GM21619 (cell line): ENCODE measurements around the gene DBH.
"Not testable (repeated sequence)": the region's sequence is repeated elsewhere in the genome, so short reads cannot be mapped to it uniquely, and the experiment has no call there.

ENCODE experiments used
- ATAC-seq: cut with Tn5 transposase; IDR thresholded peaks from one replicate; pipeline ENCODE4 v1.9.1; 2021; ENCODE audit not compliant: unreplicated experiment

DBH gene

GRCh38 chr9:133664173-133665050 lies 28.2 kb downstream of the DBH start:
- no peak for ATAC-seq

GRCh38 chr9:133665096-133665495 lies 28.9 kb downstream of the DBH start:
- no peak for ATAC-seq

GRCh38 chr9:133665535-133665934 lies 29.4 kb downstream of the DBH start:
- ATAC-seq = no peak

- no peak for ATAC-seq
Observed at GRCh38 chr9:133666387-133666786, 30.2 kb downstream of the DBH start.

- ATAC-seq = no peak
Observed at GRCh38 chr9:133666845-133667244, 30.7 kb downstream of the DBH start.

GRCh38 chr9:133667759-133668450 lies 31.7 kb downstream of the DBH start:
- ATAC-seq = no peak

GRCh38 chr9:133669182-133669801 lies 33.1 kb downstream of the DBH start:
- ATAC-seq = no peak

GRCh38 chr9:133670466-133670865 lies 34.3 kb downstream of the DBH start:
- ATAC-seq = no peak

GRCh38 chr9:133671371-133671770 lies 35.2 kb downstream of the DBH start:
- no peak for ATAC-seq

- ATAC-seq = no peak
Observed at GRCh38 chr9:133672503-133673257, 36.5 kb downstream of the DBH start.

- ATAC-seq = no peak
Observed at GRCh38 chr9:133673258-133673655, 37.1 kb downstream of the DBH start.

- no peak for ATAC-seq
Observed at GRCh38 chr9:133674091-133674490, 37.9 kb downstream of the DBH start.

- not testable (repeated sequence) for ATAC-seq
Observed at GRCh38 chr9:133675796-133676195, 39.6 kb downstream of the DBH start.

GRCh38 chr9:133676450-133676849 lies 40.3 kb downstream of the DBH start:
- no peak for ATAC-seq

- no peak for ATAC-seq
Observed at GRCh38 chr9:133677126-133678010, 41.2 kb downstream of the DBH start.

GRCh38 chr9:133679056-133679455 lies 42.9 kb downstream of the DBH start:
- no peak for ATAC-seq

- no peak for ATAC-seq
Observed at GRCh38 chr9:133679466-133680061, 43.4 kb downstream of the DBH start.

- no peak for ATAC-seq
Observed at GRCh38 chr9:133680250-133680975, 44.2 kb downstream of the DBH start.
